HEK293T (cell line): ENCODE results near the gene ACSF2.
"Not testable (repeated sequence)": the region's sequence is repeated elsewhere in the genome, so short reads cannot be mapped to it uniquely, and the experiment has no call there.

Experiments
- CTCF ChIA-PET: fragments of 350-600 bp; formaldehyde crosslinking; extraction: SDS; loops from one replicate; lab custom pipeline; 2021; ENCODE audit warnings: antibody characterized with exemption, inconsistent platforms; lab: Yijun Ruan, JAX
- POLR2A ChIA-PET: fragments of 350-600 bp; formaldehyde crosslinking; extraction: SDS; loops from one replicate; lab custom pipeline; 2020; ENCODE audit warnings: antibody characterized with exemption, inconsistent platforms; lab: Yijun Ruan, JAX
- DNase-seq: peaks from one replicate; pipeline ENCODE4 v3.0.0; 2012; ENCODE audit warnings: mixed read lengths; ENCODE audit errors: extremely low spot score
- ARNT ChIP-seq: fragments of 450-650 bp; IDR thresholded peaks from 2 replicates; pipeline ENCODE4 v1.6.1; 2017; ENCODE audit warnings: mild to moderate bottlenecking
- BHLHE40 ChIP-seq: fragments of 450-650 bp; IDR thresholded peaks from 2 replicates; pipeline ENCODE4 v1.6.1; 2016; ENCODE audit warnings: mild to moderate bottlenecking, moderate library complexity, borderline replicate concordance
- CTBP1 ChIP-seq: fragments of 450-650 bp; IDR thresholded peaks from 2 replicates; pipeline ENCODE4 v1.6.1; 2016; ENCODE audit warnings: borderline replicate concordance
- ELF4 ChIP-seq: fragments of 450-650 bp; IDR thresholded peaks from 2 replicates; pipeline ENCODE4 v1.6.1; 2017; ENCODE audit warnings: antibody characterized with exemption
- FOXA1 ChIP-seq: fragments of 450-650 bp; IDR thresholded peaks from 2 replicates; pipeline ENCODE4 v1.6.1; 2016; ENCODE audit warnings: mild to moderate bottlenecking
- FOXK2 ChIP-seq: fragments of 450-650 bp; IDR thresholded peaks from 2 replicates; pipeline ENCODE4 v1.6.1; 2016; ENCODE audit warnings: mild to moderate bottlenecking
- FOXM1 ChIP-seq: fragments of 450-650 bp; IDR thresholded peaks from 2 replicates; pipeline ENCODE4 v1.6.1; 2017; ENCODE audit warnings: mild to moderate bottlenecking, borderline replicate concordance
- HDGF ChIP-seq: fragments of 450-650 bp; IDR thresholded peaks from 2 replicates; pipeline ENCODE4 v1.6.1; 2017; ENCODE audit warnings: antibody characterized with exemption, borderline replicate concordance
- L3MBTL2 ChIP-seq: fragments of 450-650 bp; conservative IDR thresholded peaks from 2 replicates; pipeline ENCODE4 v1.6.1; 2016; ENCODE audit warnings: mild to moderate bottlenecking
- LEF1 ChIP-seq: fragments of 450-650 bp; IDR thresholded peaks from 2 replicates; pipeline ENCODE4 v1.6.1; 2017; ENCODE audit warnings: mild to moderate bottlenecking, borderline replicate concordance
- NFRKB ChIP-seq: fragments of 450-650 bp; IDR thresholded peaks from 2 replicates; pipeline ENCODE4 v1.6.1; 2016; ENCODE audit warnings: mild to moderate bottlenecking, moderate library complexity
- PKNOX1 ChIP-seq: fragments of 450-650 bp; IDR thresholded peaks from 2 replicates; pipeline ENCODE4 v1.6.1; 2016
- SP1 ChIP-seq: fragments of 450-650 bp; IDR thresholded peaks from 2 replicates; pipeline ENCODE4 v1.6.1; 2017
- SUZ12 ChIP-seq: fragments of 450-650 bp; IDR thresholded peaks from 2 replicates; pipeline ENCODE4 v1.6.1; 2016; ENCODE audit warnings: mild to moderate bottlenecking
- TARDBP ChIP-seq: fragments of 450-650 bp; IDR thresholded peaks from 2 replicates; pipeline ENCODE4 v1.6.1; 2016
- ZNF384 ChIP-seq: fragments of 450-650 bp; IDR thresholded peaks from 2 replicates; pipeline ENCODE4 v1.6.1; 2016

ACSF2 gene

DNA sequence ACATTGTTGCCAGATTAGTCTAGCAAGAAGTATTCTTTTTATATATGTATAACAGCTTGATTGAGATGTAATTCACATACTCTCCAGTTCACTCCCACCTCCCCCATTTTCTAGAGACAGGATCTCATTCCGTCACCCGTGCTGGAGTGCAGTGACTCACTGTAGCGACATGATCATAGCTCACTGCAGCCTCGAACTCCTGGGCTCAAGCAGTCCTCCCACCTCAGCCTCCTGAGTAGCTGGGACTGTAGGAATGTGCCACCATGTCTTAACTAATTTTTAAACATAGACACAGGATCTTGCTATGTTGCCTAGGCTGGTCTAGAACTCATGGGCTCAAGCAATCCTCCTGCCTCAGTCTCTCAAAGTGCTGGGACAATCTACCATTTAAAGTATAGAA, 49.3 kb downstream of the ACSF2 start:
- no peak for TF ChIP-seq SUZ12
- no peak for TF ChIP-seq CTBP1
- no peak for TF ChIP-seq ELF4
- no peak for TF ChIP-seq NFRKB
- no peak for TF ChIP-seq L3MBTL2
- TF ChIP-seq HDGF = no peak
- no peak for TF ChIP-seq FOXM1
- ChIA-PET CTCF (no interaction called here), POLR2A (no interaction called here)
- DNase-seq = no peak

DNA sequence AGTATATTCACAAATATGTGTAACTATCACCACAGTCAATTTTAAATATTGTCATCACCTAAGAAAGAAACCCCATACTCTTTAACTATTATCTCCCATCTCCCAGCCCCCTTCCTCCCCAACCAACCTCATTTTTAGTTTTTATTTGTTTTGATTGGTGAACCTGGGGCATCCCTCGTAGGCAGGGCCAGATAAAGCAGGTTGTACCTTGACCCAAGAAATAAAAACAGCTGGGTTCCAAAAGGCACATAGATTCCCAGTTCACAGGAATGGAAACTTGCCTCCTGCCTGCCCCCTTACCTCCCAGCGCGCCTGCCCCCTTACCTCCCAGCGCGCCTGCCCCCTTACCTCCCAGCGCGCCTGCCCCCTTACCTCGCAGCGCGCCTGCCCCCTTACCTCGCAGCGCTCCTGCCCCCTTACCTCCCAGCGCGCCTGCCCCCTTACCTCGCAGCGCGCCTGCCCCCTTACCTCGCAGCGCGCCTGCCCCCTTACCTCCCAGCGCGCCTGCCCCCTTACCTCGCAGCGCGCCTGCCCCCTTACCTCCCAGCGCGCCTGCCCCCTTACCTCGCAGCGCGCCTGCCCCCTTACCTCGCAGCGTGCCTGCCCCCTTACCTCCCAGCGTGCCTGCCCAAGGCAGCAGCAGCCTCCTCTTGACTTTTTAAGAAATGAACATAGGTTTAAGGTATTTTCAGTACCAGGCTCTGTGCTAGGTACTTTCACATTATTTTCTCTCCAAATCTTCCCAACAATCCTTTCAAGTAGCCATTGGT, 49.9 kb downstream of the ACSF2 start:
- CTCF ChIA-PET, POLR2A ChIA-PET, DNase-seq: not testable (repeated sequence)

GRCh38 chr17:50476545-50477315, 50.7 kb downstream of the ACSF2 start:
- TF ChIP-seq HDGF = no peak
- TF ChIP-seq FOXM1 = no peak
- TF ChIP-seq FOXK2 = no peak
- TF ChIP-seq LEF1 = no peak
- TF ChIP-seq SP1 = no peak
- no peak for TF ChIP-seq FOXA1
- TF ChIP-seq ELF4 = no peak
- no peak for TF ChIP-seq CTBP1
- TF ChIP-seq PKNOX1 = no peak
- TF ChIP-seq NFRKB = no peak
- no peak for TF ChIP-seq ARNT
- no peak for TF ChIP-seq TARDBP
- TF ChIP-seq ZNF384 = no peak
- TF ChIP-seq SUZ12 = no peak
- no peak for TF ChIP-seq L3MBTL2
- TF ChIP-seq BHLHE40 = no peak
- ChIA-PET CTCF (no interaction called here), POLR2A (no interaction called here)
- no peak for DNase-seq

- TF ChIP-seq ZNF384 (no peak), HDGF (0 out of 2 replicates have a peak, but pooled peaks have one; percentile 29), ARNT (no peak)
- CTCF ChIA-PET = interaction anchor here (0.6 to 2.1 kb wide), 2 partner anchors 16 to 569 kb away, joined by 3 to 7 read pairs; no protein-coding TSS in a partner anchor
- no peak for DNase-seq
- POLR2A ChIA-PET = interaction anchor here (1.9 to 2.4 kb wide), 2 partner anchors 81 to 150 kb away, joined by 9 to 23 read pairs; partner anchors contain the start of gene LRRC59
Observed at GRCh38 chr17:50477976-50478375, 52.0 kb downstream of the ACSF2 start.

DNA sequence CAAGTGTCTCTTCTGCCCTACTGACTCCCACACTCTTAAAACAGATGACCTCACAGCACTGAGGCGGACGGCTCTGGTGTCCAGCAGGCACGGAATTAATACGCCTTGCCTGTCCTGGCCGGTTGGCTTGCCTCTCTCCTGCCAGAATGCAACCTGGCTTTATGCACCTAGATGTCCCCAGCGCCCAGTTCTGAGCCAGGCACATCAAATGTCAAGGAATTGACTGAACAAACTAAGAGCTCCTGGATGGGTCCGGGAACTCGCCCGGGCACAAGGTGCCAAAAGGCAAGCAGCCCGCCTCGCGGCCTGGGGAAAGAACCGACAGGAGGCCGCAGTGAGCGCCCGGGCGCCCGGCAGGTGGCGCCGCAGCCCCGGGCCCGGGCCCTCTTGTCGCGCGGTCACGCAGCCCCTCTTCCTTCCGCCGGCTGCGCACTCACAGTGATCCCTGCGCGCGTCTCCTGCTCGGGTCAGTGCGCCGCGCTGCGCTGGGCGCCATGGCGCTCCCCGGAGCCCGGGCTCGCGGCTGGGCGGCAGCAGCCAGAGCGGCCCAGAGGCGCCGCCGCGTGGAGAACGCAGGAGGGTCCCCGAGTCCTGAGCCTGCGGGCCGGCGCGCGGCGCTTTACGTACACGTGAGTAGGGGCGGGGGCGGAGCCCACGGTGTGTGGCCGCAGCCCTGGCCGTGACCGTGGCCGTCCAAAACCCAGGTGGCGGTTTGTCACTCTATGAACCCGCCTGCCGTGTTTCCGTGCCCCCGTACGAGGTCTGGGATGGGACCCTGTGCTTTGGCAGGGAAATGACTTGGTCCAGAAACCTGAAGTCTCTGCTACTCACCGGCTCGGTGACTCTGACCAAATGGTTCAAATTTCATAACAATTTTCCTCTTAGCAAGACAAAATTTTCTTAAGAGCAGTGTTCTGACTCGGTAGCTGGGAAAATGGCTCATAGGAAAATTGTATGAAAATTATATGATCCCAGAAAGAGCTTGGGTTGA, 52.7 kb downstream of the ACSF2 start, which contains the start of gene RSAD1:
RSAD1 (plus strand) TSS at position 470 of the 991 bp plus-strand sequence; CDS start at position 495, 25 bp downstream.
- TF ChIP-seq ARNT (peak; percentile 64), SP1 (no peak), SUZ12 (no peak), LEF1 (peak; percentile 92), FOXK2 (no peak), FOXM1 (0 out of 2 replicates have a peak, but pooled peaks have one; percentile 58), L3MBTL2 (peak; percentile 73), BHLHE40 (no peak)
- DNase-seq = peak; percentile 85
- CTCF ChIA-PET = interaction anchor here (0.6 to 2.1 kb wide), 15 partner anchors 9 to 569 kb away, joined by 3 to 13 read pairs (median 3); partner anchors contain the start of gene LRRC59
- POLR2A ChIA-PET = interaction anchor here (0.7 to 2.4 kb wide), 16 partner anchors 9 to 228 kb away, joined by 3 to 23 read pairs (median 4); partner anchors contain the start of genes ACSF2 and LRRC59

GRCh38 chr17:50479522-50480141, 53.6 kb downstream of the ACSF2 start:
- POLR2A ChIA-PET = interaction anchor here (0.6 to 2.4 kb wide), 18 partner anchors 8 to 227 kb away, joined by 3 to 23 read pairs (median 4); partner anchors contain the start of genes ACSF2 and LRRC59
- CTCF ChIA-PET = interaction anchor here (0.6 to 2.1 kb wide), 15 partner anchors 8 to 225 kb away, joined by 3 to 13 read pairs (median 3); partner anchors contain the start of gene LRRC59
- peak; percentile 85 for DNase-seq
- TF ChIP-seq NFRKB (no peak), SUZ12 (no peak), L3MBTL2 (peak; percentile 51), SP1 (no peak)
